ENCODE results near the gene OOSP3.

- TF ChIP-seq, protein P1, sequence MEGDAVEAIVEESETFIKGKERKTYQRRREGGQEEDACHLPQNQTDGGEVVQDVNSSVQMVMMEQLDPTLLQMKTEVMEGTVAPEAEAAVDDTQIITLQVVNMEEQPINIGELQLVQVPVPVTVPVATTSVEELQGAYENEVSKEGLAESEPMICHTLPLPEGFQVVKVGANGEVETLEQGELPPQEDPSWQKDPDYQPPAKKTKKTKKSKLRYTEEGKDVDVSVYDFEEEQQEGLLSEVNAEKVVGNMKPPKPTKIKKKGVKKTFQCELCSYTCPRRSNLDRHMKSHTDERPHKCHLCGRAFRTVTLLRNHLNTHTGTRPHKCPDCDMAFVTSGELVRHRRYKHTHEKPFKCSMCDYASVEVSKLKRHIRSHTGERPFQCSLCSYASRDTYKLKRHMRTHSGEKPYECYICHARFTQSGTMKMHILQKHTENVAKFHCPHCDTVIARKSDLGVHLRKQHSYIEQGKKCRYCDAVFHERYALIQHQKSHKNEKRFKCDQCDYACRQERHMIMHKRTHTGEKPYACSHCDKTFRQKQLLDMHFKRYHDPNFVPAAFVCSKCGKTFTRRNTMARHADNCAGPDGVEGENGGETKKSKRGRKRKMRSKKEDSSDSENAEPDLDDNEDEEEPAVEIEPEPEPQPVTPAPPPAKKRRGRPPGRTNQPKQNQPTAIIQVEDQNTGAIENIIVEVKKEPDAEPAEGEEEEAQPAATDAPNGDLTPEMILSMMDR (IDR thresholded peaks at IDR 0.05; ENCODE audit: low read depth, low read length): no peak
- TF ChIP-seq EZH2phosphoT487 (IDR thresholded peaks at IDR 0.05; ENCODE audit: low read depth): no peak
These were observed 65.6 kb downstream of the OOSP3 start for GRCh38 chr11:59943997-59944714.

Measured in OCI-LY3 (cell line).